ENCODE measurements around the gene TRAF6. TPM values are rescaled to one million over a fixed set of nuclear protein-coding genes. Genes with fewer than 3 reads are reported as not detected.

TRAF6 gene
- total and polyA plus RNA-seq, 2 experiments from 2014 or later = 4.2 to 10.5 TPM

- TF ChIP-seq CTCF (conservative IDR thresholded peaks at IDR 0.05; ENCODE audit: low read depth in 2 of 2) (no peak), CREB1 (CRISPR knock-in tag; IDR thresholded peaks at IDR 0.05; ENCODE audit: low read depth) (no peak), JUNB (IDR thresholded peaks at IDR 0.05; ENCODE audit: unreplicated experiment) (no peak), ZNF114 (CRISPR knock-in tag; IDR thresholded peaks at IDR 0.05) (no peak), EZH2 (IDR thresholded peaks at IDR 0.05; ENCODE audit: low read depth, unreplicated experiment) (no peak), POLR2AphosphoS5 (IDR thresholded peaks at IDR 0.05; ENCODE audit: low read depth) (no peak), ETS1 (IDR thresholded peaks at IDR 0.05) (no peak), NANOG (IDR thresholded peaks at IDR 0.05; ENCODE audit: borderline replicate concordance) (no peak)
Measured at GRCh38 chr11:36451045-36451444, 59.0 kb downstream of the TRAF6 start (continued).

GRCh38 chr11:36450110-36450572 is 59.9 kb downstream of the TRAF6 start:
- no peak for TF ChIP-seq CTCF (conservative IDR thresholded peaks at IDR 0.05; ENCODE audit: low read depth in 2 of 2)
- no peak for TF ChIP-seq NANOG (IDR thresholded peaks at IDR 0.05; ENCODE audit: borderline replicate concordance)
- TF ChIP-seq STAT1 (IDR thresholded peaks at IDR 0.05; ENCODE audit: unreplicated experiment) = no peak
- no peak for TF ChIP-seq CREB1 (CRISPR knock-in tag; IDR thresholded peaks at IDR 0.05; ENCODE audit: low read depth)
- Histone ChIP-seq H3K4me2 (no peak overlapping the region), H3K27me3 (ENCODE audit: insufficient read depth) (no peaks in the 10 kb centered on the region), H3K36me3 (ENCODE audit: insufficient read depth) (no peaks in the 10 kb centered on the region), H3K79me2 (replicated peaks; ENCODE audit: insufficient read depth) (no peaks in the 10 kb centered on the region), H3K4me1 (ENCODE audit: insufficient read depth) (peaks cover 10% of the 10 kb centered on the region), H2AFZ (no peak overlapping the region), H4K20me1 (replicated peaks; ENCODE audit: insufficient read depth) (no peaks in the 10 kb centered on the region), H3F3A (replicated peaks; ENCODE audit: low read depth) (no peaks in the 10 kb centered on the region), H3K4me3 (no peak overlapping the region), H3K9me2 (ENCODE audit: insufficient read depth) (no peaks in the 10 kb centered on the region), H3K27ac (ENCODE audit: low read depth) (no peak overlapping the region)
- peaks cover 3% of the 10 kb centered on the region for H3K27me3 Mint-ChIP-seq (ENCODE audit: insufficient read depth, low read depth, poor library complexity)
- peaks cover 23% of the 10 kb centered on the region; the same call in 2 of the 3 replicates for H3K4me1 Mint-ChIP-seq
- no peaks in the 10 kb centered on the region; the same call in 2 of the 3 replicates for H3K9me3 Mint-ChIP-seq
- DNase-seq (ENCODE audit: low spot score) = no peak
- H3K27ac Mint-ChIP-seq = no peak overlapping the region
- H3K4me3 Mint-ChIP-seq = no peak overlapping the region
- H3K36me3 Mint-ChIP-seq (ENCODE audit: low read depth) = peaks cover 4% of the 10 kb centered on the region; the same call in 1 of the 3 replicates
- ATAC-seq = no peak

Data from GM23338 (cell line).